ENCODE data around the gene ATXN3. TPM values are rescaled to one million over a fixed set of nuclear protein-coding genes. Genes with fewer than 3 reads are reported as not detected.
A peak's percentile ranks its signal among the peaks of the same experiment; 100 is the strongest.

Gene ATXN3
- total and polyA plus RNA-seq, 10 donors = 9.4 to 76.0 (median 37.4) TPM

DNA sequence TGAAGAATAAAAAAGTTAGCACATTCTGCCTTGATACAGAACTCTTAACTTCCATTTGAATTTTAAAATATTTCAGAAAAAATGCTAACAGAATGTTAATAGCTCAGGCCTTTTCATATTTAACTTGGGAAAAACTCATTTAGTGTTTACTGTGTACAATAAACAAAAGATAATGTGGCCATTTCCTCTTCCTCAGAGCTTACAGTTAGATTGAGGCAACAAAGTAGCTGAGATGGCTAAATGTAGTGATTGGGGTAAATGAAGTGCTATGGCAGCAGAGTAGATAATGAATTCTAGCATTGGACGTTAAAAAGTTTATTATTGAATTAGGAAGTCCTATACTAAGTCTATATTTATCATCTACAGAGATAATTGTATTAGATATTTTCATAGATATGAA lies 28.1 kb upstream of the ATXN3 start:
- TF ChIP-seq, protein P1, sequence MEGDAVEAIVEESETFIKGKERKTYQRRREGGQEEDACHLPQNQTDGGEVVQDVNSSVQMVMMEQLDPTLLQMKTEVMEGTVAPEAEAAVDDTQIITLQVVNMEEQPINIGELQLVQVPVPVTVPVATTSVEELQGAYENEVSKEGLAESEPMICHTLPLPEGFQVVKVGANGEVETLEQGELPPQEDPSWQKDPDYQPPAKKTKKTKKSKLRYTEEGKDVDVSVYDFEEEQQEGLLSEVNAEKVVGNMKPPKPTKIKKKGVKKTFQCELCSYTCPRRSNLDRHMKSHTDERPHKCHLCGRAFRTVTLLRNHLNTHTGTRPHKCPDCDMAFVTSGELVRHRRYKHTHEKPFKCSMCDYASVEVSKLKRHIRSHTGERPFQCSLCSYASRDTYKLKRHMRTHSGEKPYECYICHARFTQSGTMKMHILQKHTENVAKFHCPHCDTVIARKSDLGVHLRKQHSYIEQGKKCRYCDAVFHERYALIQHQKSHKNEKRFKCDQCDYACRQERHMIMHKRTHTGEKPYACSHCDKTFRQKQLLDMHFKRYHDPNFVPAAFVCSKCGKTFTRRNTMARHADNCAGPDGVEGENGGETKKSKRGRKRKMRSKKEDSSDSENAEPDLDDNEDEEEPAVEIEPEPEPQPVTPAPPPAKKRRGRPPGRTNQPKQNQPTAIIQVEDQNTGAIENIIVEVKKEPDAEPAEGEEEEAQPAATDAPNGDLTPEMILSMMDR (IDR thresholded peaks at IDR 0.05 in 8 of 11, conservative IDR thresholded peaks at IDR 0.05 in 3 of 11) = no peak
- TF ChIP-seq POLR2A (IDR thresholded peaks at IDR 0.05) (no peak), POLR2AphosphoS5 (IDR thresholded peaks at IDR 0.05) (no peak)
- Histone ChIP-seq H3K27ac (no peak overlapping the region), H3K27me3 (replicated peaks in 1 of 7) (no peaks in the 10 kb centered on the region), H3K9me3 (no peaks in the 10 kb centered on the region), H3K4me1 (peaks cover 0 to 10% (median 0%) of the 10 kb centered on the region in 6 donors), H3K4me3 (no peak overlapping the region), H3K36me3 (peaks cover 2 to 100% (median 85%) of the 10 kb centered on the region in 6 donors)
- intact Hi-C loops (cut with DNase I; ENCODE audit: low total_unique reads) = no loop called here
- WGBS, 5 donors = 84 to 88% (median 86%) methylated on average over 1 of the region's 1 CpG
- no peak for DNase-seq

DNA sequence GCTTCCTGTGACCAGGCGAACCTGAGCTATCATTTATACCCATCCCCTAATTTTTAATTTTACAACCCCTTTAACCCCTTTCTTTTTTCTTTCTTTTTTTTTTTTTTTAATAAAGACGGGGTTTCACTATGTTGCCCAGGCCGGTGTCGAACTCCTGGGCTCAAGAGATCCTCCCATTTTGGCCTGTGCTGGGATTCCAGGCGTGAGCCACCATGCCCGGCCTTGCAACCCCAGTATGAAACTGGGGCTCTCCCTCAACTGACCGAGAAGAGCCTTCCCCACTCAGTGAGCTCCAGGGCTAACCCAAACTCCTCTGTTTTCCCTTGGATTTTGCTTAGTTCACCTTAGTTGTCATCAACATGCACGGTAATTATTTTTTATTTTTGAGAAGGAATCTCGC lies 16.4 kb upstream of the ATXN3 start:
- intact Hi-C loops (cut with DNase I; ENCODE audit: low total_unique reads) = no loop called here
- H3K27ac ChIP-seq = peak overlapping the region in 7 of 8 donors; percentile 86 to 96 (median 95)
- no peaks in the 10 kb centered on the region for H3K9me3 ChIP-seq
- peak overlapping the region; percentile 71 to 95 (median 88) for H3K4me3 ChIP-seq
- no peak for DNase-seq
- H3K4me1 ChIP-seq = peaks cover 18 to 90% (median 50%) of the 10 kb centered on the region in 6 donors
- no peak for TF ChIP-seq POLR2A (IDR thresholded peaks at IDR 0.05)
- TF ChIP-seq POLR2AphosphoS5 (IDR thresholded peaks at IDR 0.05) = no peak
- TF ChIP-seq, protein P1 (IDR thresholded peaks at IDR 0.05 in 8 of 11, conservative IDR thresholded peaks at IDR 0.05 in 3 of 11) = no peak
- peaks cover 0 to 41% (median 11%) of the 10 kb centered on the region in 6 donors for H3K36me3 ChIP-seq
- H3K27me3 ChIP-seq (replicated peaks in 1 of 7) = no peaks in the 10 kb centered on the region
- 29 to 52% (median 47%) methylated on average over 9 of the region's 9 CpGs for WGBS, 5 donors

DNA sequence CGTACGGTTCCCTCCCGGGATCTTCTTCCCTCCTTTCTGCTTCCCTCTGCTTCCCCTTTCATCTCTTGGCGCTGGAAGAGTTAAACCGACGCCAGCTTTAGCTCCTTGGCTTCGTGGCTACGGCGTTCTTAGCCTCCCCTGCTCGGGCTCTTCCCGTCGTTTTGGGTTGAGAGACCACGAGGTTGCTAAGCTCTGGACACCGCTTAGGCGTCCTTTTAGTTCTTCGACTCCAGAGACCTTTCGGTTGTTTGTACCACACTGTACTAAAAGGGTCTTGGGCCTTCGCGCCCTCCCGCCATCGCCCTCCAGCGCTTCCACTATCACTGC lies 15.9 kb upstream of the ATXN3 start:
- intact Hi-C loops (cut with DNase I; ENCODE audit: low total_unique reads) = no loop called here
- Histone ChIP-seq H3K4me3 (peak overlapping the region; percentile 71 to 95 (median 88)), H3K4me1 (peaks cover 18 to 89% (median 49%) of the 10 kb centered on the region in 6 donors), H3K27ac (peak overlapping the region; percentile 79 to 96 (median 94)), H3K36me3 (peaks cover 0 to 41% (median 12%) of the 10 kb centered on the region in 6 donors), H3K9me3 (no peaks in the 10 kb centered on the region), H3K27me3 (replicated peaks in 1 of 7) (no peaks in the 10 kb centered on the region)
- TF ChIP-seq POLR2A (IDR thresholded peaks at IDR 0.05) (no peak), POLR2AphosphoS5 (IDR thresholded peaks at IDR 0.05) (no peak)
- TF ChIP-seq, protein P1 (IDR thresholded peaks at IDR 0.05 in 8 of 11, conservative IDR thresholded peaks at IDR 0.05 in 3 of 11) = no peak
- WGBS, 5 donors = 0% methylated on average over 22 of the region's 22 CpGs
- DNase-seq = no peak

DNA sequence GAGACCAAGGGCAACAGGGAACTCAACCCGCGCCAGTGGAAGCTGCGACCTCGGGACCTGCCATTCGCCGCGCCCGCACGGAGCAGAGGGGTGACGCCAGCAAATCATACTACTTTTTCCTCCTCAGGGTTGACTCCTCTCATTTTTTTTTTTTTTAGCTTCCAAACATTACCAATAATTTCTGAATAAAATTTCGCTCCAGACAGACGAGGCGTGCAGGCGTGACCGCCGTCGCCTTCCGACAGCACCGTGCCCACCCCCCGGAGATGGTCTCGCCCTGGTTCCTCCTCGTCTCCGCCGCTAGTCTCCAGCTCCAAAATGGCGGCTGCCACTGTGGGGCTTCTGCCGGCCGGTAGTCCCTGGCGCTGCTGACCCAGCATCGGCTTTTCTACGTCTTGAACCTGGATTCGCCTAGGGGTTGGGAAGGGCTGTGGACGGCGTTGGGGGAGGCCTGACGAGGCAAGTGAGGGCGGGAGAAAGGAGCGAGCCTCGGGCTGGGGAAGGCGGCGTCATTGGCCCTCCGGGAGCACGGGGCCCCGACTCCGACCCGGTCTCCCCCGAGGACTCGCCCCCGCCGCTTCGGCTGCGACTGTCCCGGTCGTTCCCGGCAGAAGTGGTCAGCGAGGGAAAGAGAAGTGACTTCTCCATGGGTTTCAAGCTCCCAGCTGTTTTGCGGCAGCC lies 15.4 kb upstream of the ATXN3 start, which contains the start of the genes CPSF2 and NDUFB1:
TSS of gene CPSF2 (plus strand) at position 300 of the 681 bp plus-strand sequence. CDS start 9,016 bp downstream, outside the sequence.
TSS of gene NDUFB1 (minus strand) at position 37 of the 681 bp plus-strand sequence. CDS start 4,069 bp downstream, outside the sequence.
- 0 to 1% (median 0%) methylated on average over 35 to 55 of the region's 55 CpGs for WGBS, 5 donors
- TF ChIP-seq, protein P1 (IDR thresholded peaks at IDR 0.05 in 8 of 11, conservative IDR thresholded peaks at IDR 0.05 in 3 of 11) = peak in 5 of 11 experiments; percentile 20 to 46 (median 44)
- TF ChIP-seq POLR2AphosphoS5 (IDR thresholded peaks at IDR 0.05) (peak; percentile 81 to 87 (median 84)), POLR2A (IDR thresholded peaks at IDR 0.05) (peak in 2 of 3 donors; percentile 7 to 50)
- peak; percentile 96 for DNase-seq
- H3K36me3 ChIP-seq = peaks cover 0 to 41% (median 8%) of the 10 kb centered on the region in 6 donors
- H3K27ac ChIP-seq = peak within 1 kb of the TSS; percentile 79 to 96 (median 94)
- H3K9me3 ChIP-seq = no peaks in the 10 kb centered on the region
- H3K4me3 ChIP-seq = peak within 1 kb of the TSS; percentile 71 to 95 (median 88)
- intact Hi-C loops (cut with DNase I; ENCODE audit: low total_unique reads) = no loop called here
- H3K27me3 ChIP-seq (replicated peaks in 1 of 7) = no peaks in the 10 kb centered on the region
- peaks cover 18 to 87% (median 47%) of the 10 kb centered on the region in 6 donors for H3K4me1 ChIP-seq

Measured in spleen (tissue), 11 donors.